ENCODE data around the gene RPS6KA2.

The RPS6KA2 gene

GRCh38 chr6:166573511-166574216 lies 53.4 kb downstream of the RPS6KA2 start:
- DNase-seq (ENCODE audit: low read depth) = no peak

- no peak for DNase-seq (ENCODE audit: low read depth)
Measured at GRCh38 chr6:166572370-166573261, 54.4 kb downstream of the RPS6KA2 start.

- DNase-seq (ENCODE audit: low read depth) = no peak
Measured at GRCh38 chr6:166570929-166571713, 55.9 kb downstream of the RPS6KA2 start.

GRCh38 chr6:166569206-166569605 lies 57.8 kb downstream of the RPS6KA2 start:
- DNase-seq (ENCODE audit: low read depth) = no peak

- DNase-seq (ENCODE audit: low read depth) = no peak
Measured at GRCh38 chr6:166567813-166568212, 59.2 kb downstream of the RPS6KA2 start.

GRCh38 chr6:166567107-166567506 lies 59.9 kb downstream of the RPS6KA2 start:
- no peak for DNase-seq (ENCODE audit: low read depth)

- no peak for DNase-seq (ENCODE audit: low read depth)
Measured at GRCh38 chr6:166566026-166567011, 60.7 kb downstream of the RPS6KA2 start.

- DNase-seq (ENCODE audit: low read depth) = no peak
Measured at GRCh38 chr6:166565084-166565967, 61.7 kb downstream of the RPS6KA2 start.

- no peak for DNase-seq (ENCODE audit: low read depth)
Measured at GRCh38 chr6:166563805-166564204, 63.2 kb downstream of the RPS6KA2 start.

GRCh38 chr6:166563200-166563599 lies 63.9 kb downstream of the RPS6KA2 start:
- no peak for DNase-seq (ENCODE audit: low read depth)

GRCh38 chr6:166562726-166563125 lies 64.3 kb downstream of the RPS6KA2 start:
- no peak for DNase-seq (ENCODE audit: low read depth)

GRCh38 chr6:166561771-166562359 lies 65.2 kb downstream of the RPS6KA2 start:
- no peak for DNase-seq (ENCODE audit: low read depth)

GRCh38 chr6:166560222-166560621 lies 66.8 kb downstream of the RPS6KA2 start:
- DNase-seq (ENCODE audit: low read depth) = no peak

GRCh38 chr6:166559662-166560061 lies 67.4 kb downstream of the RPS6KA2 start:
- no peak for DNase-seq (ENCODE audit: low read depth)

GRCh38 chr6:166559211-166559610 lies 67.8 kb downstream of the RPS6KA2 start:
- no peak for DNase-seq (ENCODE audit: low read depth)

GRCh38 chr6:166558156-166559005 lies 68.7 kb downstream of the RPS6KA2 start:
- DNase-seq (ENCODE audit: low read depth) = no peak

GRCh38 chr6:166556863-166557322 lies 70.2 kb downstream of the RPS6KA2 start:
- no peak for DNase-seq (ENCODE audit: low read depth)

- no peak for DNase-seq (ENCODE audit: low read depth)
Measured at GRCh38 chr6:166556336-166556735, 70.7 kb downstream of the RPS6KA2 start.

GRCh38 chr6:166555086-166555485 lies 72.0 kb downstream of the RPS6KA2 start:
- no peak for DNase-seq (ENCODE audit: low read depth)
